ENCODE results near the gene GAST. TPM values are rescaled to one million over a fixed set of nuclear protein-coding genes. Genes with fewer than 3 reads are reported as not detected.

The GAST gene
- total RNA-seq, 1 experiment from 2014 or later, result not detected

GRCh38 chr17:41718287-41718645, 6.1 kb downstream of the GAST start:
- Histone ChIP-seq H3K9ac (ENCODE audit: extremely low read depth, insufficient read length, low read length) (no peak overlapping the region), H3K27me3 (ENCODE audit: insufficient read depth, low read length) (no peaks in the 10 kb centered on the region), H2BK20ac (ENCODE audit: low read depth, low read length, poor library complexity, severe bottlenecking) (no peak overlapping the region), H3K23me2 (ENCODE audit: insufficient read length, low read depth, low read length, poor library complexity, severe bottlenecking) (no peaks in the 10 kb centered on the region), H3K9me3 (ENCODE audit: control insufficient read depth, low read depth, low read length) (no peaks in the 10 kb centered on the region), H2BK15ac (ENCODE audit: low read depth, low read length) (no peak overlapping the region), H3K23ac (ENCODE audit: insufficient read length, low read depth, low read length) (no peak overlapping the region), H4K8ac (replicated peaks; ENCODE audit: insufficient read length, low read depth, low read length) (no peak overlapping the region), H3K4ac (ENCODE audit: low read depth, low read length) (no peak overlapping the region), H2AK5ac (ENCODE audit: insufficient read length, low read length) (no peak overlapping the region), H4K5ac (ENCODE audit: insufficient read length, low read depth, low read length) (no peak overlapping the region), H2BK5ac (ENCODE audit: insufficient read length, low read length) (no peak overlapping the region), H3K79me1 (ENCODE audit: insufficient read depth, low read depth, low read length, poor library complexity, severe bottlenecking) (no peaks in the 10 kb centered on the region), H3K79me2 (ENCODE audit: insufficient read depth, low read length) (no peaks in the 10 kb centered on the region), H3T11ph (ENCODE audit: low read length) (no peak overlapping the region), H2BK120ac (ENCODE audit: low read depth, low read length, poor library complexity, severe bottlenecking) (no peak overlapping the region), H3K14ac (ENCODE audit: insufficient read depth, low read length) (no peak overlapping the region), H3K4me2 (ENCODE audit: insufficient read depth, insufficient read length, low read length) (no peak overlapping the region), H3K56ac (ENCODE audit: insufficient read length, low read depth, low read length) (no peak overlapping the region), H4K91ac (ENCODE audit: insufficient read length, low read depth, low read length) (no peak overlapping the region), H2AFZ (ENCODE audit: low read length) (no peak overlapping the region), H4K20me1 (ENCODE audit: control insufficient read depth, insufficient read depth, insufficient read length) (no peaks in the 10 kb centered on the region), H3K4me1 (ENCODE audit: insufficient read depth, low read length) (no peaks in the 10 kb centered on the region), H3K18ac (ENCODE audit: insufficient read length, low read depth, low read length) (no peak overlapping the region), H3K27ac (ENCODE audit: insufficient read length, low read depth, low read length) (no peak overlapping the region), H2BK12ac (ENCODE audit: insufficient read length, low read depth, low read length) (no peak overlapping the region)
- no peak for DNase-seq
- H3K4me1 Mint-ChIP-seq, result peaks cover 0 to 10% of the 10 kb centered on the region in 2 experiments; a peak in 3 of 4 replicates
- H3K36me3 Mint-ChIP-seq (ENCODE audit: insufficient read depth in 1 of 3, low read depth in 3 of 3), result no peaks in the 10 kb centered on the region
- H3K4me3 Mint-ChIP-seq, result no peak overlapping the region
- H3K9me3 Mint-ChIP-seq, result peaks cover 0 to 2% of the 10 kb centered on the region in 2 experiments; a peak in 1 of 5 replicates
- WGBS (ENCODE audit: extremely low coverage, insufficient read length, low lambda C conversion rate), result no CpG with 5 or more reads among the region's 5 CpGs
- TF ChIP-seq CTCF (conservative IDR thresholded peaks at IDR 0.05), result no peak
- H3K27me3 Mint-ChIP-seq (ENCODE audit: low read depth), result peaks cover 54% of the 10 kb centered on the region
- no peak overlapping the region for H3K27ac Mint-ChIP-seq
